ENCODE data around the gene NPRL2. TPM values are rescaled to one million over a fixed set of nuclear protein-coding genes. Genes with fewer than 3 reads are reported as not detected.

The NPRL2 gene
- total and polyA plus RNA-seq, 2 of the 13 experiments (the other 11 are each of a cell fraction or from before 2014, with no cell fraction given), result 30.6 to 51.4 TPM

DNA sequence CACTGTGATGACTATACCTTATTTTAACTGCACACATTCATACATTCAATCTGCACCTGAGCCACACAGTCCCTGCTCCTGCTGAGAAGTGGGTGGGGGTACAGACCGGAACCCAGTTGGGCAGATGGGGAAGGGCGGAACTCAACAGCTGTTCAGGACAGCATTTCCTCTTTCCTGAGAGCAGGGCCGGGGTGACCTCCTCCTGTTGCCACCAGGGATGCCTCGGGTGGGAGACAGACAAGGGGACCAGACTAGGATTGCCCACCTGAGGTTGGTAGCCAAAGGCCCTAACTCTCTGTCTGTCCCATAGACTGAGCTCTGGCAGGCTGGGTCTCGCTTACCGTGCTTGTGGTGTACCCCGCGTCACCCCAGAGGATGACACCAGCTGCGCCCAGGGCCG is 32.0 kb downstream of the NPRL2 start:
- in situ Hi-C loops (cut with HindIII; ENCODE audit: extremely low pct_ligation_motif_present, low pct_unique_long_range_greater_than_20kb) (no loop called here), intact Hi-C loops (cut with micrococcal nuclease; ENCODE audit: unreplicated experiment) (no loop called here)
- Histone ChIP-seq H4K20me1 (ENCODE audit: insufficient read depth, low read length) (no peaks in the 10 kb centered on the region), H3K9ac (ENCODE audit: insufficient read depth, low read depth, low read length) (peak overlapping the region; percentile 10; the same call in 1 of the 2 replicates), H3K4me1 (ENCODE audit: insufficient read depth, low read length) (peaks cover 63% of the 10 kb centered on the region), H3K27ac (ENCODE audit: extremely low read length, insufficient read depth, low read length) (peak overlapping the region; percentile 2), H3K4me2 (ENCODE audit: low read depth, low read length) (peak overlapping the region; percentile 94), H3K36me3 (replicated peaks in 1 of 2; ENCODE audit: control insufficient read depth in 1 of 2, insufficient read depth in 2 of 2, low read length in 2 of 2) (peaks cover 16 to 32% of the 10 kb centered on the region in 2 experiments), H2AFZ (ENCODE audit: low read length) (no peak overlapping the region), H3K79me2 (ENCODE audit: insufficient read depth, low read length) (peaks cover 25% of the 10 kb centered on the region), H3K9me3 (ENCODE audit: low read length) (no peaks in the 10 kb centered on the region), H3K4me3 (replicated peaks in 1 of 3; ENCODE audit: insufficient read depth in 1 of 3, low read depth in 2 of 3, low read length in 3 of 3) (peak overlapping the region in 1 of 3 experiments; percentile 19; a peak in 1 of 6 replicates), H3K27me3 (ENCODE audit: control insufficient read depth in 1 of 2, insufficient read depth in 2 of 2, low read length in 2 of 2) (no peaks in the 10 kb centered on the region; a peak in 1 of 5 replicates)
- 99% methylated on average over 10 of the region's 10 CpGs for WGBS (ENCODE audit: low lambda C conversion rate)
- ChIA-PET POLR2A (interaction anchor here (1.1 to 13.0 kb wide), 4 partner anchors 18 to 32 kb away, joined by 3 to 222 read pairs (median 6); partner anchors contain the start of genes CYB561D2, HYAL1, HYAL3 and IFRD2), CTCF (ENCODE audit: low intra/inter-chr PET ratio, low total read pairs) (no interaction called here)
- TF ChIP-seq ZNF543 (CRISPR knock-in tag; IDR thresholded peaks at IDR 0.05) (no peak), ISL2 (CRISPR knock-in tag; IDR thresholded peaks at IDR 0.05) (no peak), ZC3H13 (CRISPR knock-in tag; IDR thresholded peaks at IDR 0.05) (no peak), CBX5 (CRISPR knock-in tag; IDR thresholded peaks at IDR 0.05; ENCODE audit: borderline replicate concordance) (no peak), ZNF232 (CRISPR knock-in tag; IDR thresholded peaks at IDR 0.05; ENCODE audit: borderline replicate concordance) (no peak), RARG (CRISPR knock-in tag; IDR thresholded peaks at IDR 0.05; ENCODE audit: low read depth) (no peak), RFX1 (IDR thresholded peaks at IDR 0.05) (no peak), ZNF709 (CRISPR knock-in tag; IDR thresholded peaks at IDR 0.05) (no peak)
- TF ChIP-seq, protein P1, sequence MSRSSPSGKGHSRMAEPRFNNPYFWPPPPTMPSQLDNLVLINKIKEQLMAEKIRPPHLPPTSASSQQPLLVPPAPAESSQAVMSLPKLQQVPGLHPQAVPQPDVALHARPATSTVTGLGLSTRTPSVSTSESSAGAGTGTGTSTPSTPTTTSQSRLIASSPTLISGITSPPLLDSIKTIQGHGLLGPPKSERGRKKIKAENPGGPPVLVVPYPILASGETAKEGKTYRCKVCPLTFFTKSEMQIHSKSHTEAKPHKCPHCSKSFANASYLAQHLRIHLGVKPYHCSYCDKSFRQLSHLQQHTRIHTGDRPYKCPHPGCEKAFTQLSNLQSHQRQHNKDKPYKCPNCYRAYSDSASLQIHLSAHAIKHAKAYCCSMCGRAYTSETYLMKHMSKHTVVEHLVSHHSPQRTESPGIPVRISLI (CRISPR knock-in tag; IDR thresholded peaks at IDR 0.05; ENCODE audit: borderline replicate concordance), result no peak
- TF ChIP-seq, protein P2, sequence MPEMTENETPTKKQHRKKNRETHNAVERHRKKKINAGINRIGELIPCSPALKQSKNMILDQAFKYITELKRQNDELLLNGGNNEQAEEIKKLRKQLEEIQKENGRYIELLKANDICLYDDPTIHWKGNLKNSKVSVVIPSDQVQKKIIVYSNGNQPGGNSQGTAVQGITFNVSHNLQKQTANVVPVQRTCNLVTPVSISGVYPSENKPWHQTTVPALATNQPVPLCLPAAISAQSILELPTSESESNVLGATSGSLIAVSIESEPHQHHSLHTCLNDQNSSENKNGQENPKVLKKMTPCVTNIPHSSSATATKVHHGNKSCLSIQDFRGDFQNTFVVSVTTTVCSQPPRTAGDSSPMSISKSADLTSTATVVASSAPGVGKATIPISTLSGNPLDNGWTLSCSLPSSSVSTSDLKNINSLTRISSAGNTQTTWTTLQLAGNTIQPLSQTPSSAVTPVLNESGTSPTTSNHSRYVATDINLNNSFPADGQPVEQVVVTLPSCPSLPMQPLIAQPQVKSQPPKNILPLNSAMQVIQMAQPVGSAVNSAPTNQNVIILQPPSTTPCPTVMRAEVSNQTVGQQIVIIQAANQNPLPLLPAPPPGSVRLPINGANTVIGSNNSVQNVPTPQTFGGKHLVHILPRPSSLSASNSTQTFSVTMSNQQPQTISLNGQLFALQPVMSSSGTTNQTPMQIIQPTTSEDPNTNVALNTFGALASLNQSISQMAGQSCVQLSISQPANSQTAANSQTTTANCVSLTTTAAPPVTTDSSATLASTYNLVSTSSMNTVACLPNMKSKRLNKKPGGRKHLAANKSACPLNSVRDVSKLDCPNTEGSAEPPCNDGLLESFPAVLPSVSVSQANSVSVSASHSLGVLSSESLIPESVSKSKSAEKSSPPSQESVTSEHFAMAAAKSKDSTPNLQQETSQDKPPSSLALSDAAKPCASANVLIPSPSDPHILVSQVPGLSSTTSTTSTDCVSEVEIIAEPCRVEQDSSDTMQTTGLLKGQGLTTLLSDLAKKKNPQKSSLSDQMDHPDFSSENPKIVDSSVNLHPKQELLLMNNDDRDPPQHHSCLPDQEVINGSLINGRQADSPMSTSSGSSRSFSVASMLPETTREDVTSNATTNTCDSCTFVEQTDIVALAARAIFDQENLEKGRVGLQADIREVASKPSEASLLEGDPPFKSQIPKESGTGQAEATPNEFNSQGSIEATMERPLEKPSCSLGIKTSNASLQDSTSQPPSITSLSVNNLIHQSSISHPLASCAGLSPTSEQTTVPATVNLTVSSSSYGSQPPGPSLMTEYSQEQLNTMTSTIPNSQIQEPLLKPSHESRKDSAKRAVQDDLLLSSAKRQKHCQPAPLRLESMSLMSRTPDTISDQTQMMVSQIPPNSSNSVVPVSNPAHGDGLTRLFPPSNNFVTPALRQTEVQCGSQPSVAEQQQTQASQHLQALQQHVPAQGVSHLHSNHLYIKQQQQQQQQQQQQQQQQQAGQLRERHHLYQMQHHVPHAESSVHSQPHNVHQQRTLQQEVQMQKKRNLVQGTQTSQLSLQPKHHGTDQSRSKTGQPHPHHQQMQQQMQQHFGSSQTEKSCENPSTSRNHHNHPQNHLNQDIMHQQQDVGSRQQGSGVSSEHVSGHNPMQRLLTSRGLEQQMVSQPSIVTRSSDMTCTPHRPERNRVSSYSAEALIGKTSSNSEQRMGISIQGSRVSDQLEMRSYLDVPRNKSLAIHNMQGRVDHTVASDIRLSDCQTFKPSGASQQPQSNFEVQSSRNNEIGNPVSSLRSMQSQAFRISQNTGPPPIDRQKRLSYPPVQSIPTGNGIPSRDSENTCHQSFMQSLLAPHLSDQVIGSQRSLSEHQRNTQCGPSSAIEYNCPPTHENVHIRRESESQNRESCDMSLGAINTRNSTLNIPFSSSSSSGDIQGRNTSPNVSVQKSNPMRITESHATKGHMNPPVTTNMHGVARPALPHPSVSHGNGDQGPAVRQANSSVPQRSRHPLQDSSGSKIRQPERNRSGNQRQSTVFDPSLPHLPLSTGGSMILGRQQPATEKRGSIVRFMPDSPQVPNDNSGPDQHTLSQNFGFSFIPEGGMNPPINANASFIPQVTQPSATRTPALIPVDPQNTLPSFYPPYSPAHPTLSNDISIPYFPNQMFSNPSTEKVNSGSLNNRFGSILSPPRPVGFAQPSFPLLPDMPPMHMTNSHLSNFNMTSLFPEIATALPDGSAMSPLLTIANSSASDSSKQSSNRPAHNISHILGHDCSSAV (CRISPR knock-in tag; IDR thresholded peaks at IDR 0.05; ENCODE audit: borderline replicate concordance), result no peak
- TF ChIP-seq, protein P3, sequence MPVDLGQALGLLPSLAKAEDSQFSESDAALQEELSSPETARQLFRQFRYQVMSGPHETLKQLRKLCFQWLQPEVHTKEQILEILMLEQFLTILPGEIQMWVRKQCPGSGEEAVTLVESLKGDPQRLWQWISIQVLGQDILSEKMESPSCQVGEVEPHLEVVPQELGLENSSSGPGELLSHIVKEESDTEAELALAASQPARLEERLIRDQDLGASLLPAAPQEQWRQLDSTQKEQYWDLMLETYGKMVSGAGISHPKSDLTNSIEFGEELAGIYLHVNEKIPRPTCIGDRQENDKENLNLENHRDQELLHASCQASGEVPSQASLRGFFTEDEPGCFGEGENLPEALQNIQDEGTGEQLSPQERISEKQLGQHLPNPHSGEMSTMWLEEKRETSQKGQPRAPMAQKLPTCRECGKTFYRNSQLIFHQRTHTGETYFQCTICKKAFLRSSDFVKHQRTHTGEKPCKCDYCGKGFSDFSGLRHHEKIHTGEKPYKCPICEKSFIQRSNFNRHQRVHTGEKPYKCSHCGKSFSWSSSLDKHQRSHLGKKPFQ (CRISPR knock-in tag; IDR thresholded peaks at IDR 0.05; ENCODE audit: insufficient replicate concordance), result no peak
- no peak for FAIRE-seq
- DNase-seq (ENCODE audit: low spot score), result no peak
- no TSS peak for BruUV-seq (replicated peaks)
- ATAC-seq, result no peak

Data from HepG2 (cell line).